Measurements from ENCODE around the gene LARGE1. TPM values are rescaled to one million over a fixed set of nuclear protein-coding genes. Genes with fewer than 3 reads are reported as not detected.
"Not testable (repeated sequence)": the region's sequence is repeated elsewhere in the genome, so short reads cannot be mapped to it uniquely, and the experiment has no call there.

LARGE1 gene
- total RNA-seq, 1 donor from 2014 or later = 2.8 TPM

DNA sequence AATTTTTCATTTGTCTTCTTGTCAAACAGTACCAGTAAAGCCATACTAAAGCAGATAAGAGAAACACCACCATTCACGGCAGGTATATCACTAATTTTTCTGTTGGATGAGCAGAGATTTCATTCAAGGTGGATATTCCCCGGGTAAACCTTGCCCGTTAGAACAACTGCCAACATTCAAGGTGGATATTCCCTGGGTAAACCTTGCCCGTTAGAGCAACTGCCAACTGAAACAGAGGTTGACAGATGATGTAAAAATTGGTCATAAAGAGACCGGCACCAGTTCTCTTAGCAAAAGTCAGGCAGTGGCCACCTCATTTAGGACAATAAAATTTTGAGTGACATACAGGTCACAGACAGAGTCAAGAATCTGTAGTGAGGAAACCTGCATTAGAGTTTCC, 438.7 kb downstream of the LARGE1 start:
- DNase-seq (ENCODE audit: low read depth, low spot score) = no peak

DNA sequence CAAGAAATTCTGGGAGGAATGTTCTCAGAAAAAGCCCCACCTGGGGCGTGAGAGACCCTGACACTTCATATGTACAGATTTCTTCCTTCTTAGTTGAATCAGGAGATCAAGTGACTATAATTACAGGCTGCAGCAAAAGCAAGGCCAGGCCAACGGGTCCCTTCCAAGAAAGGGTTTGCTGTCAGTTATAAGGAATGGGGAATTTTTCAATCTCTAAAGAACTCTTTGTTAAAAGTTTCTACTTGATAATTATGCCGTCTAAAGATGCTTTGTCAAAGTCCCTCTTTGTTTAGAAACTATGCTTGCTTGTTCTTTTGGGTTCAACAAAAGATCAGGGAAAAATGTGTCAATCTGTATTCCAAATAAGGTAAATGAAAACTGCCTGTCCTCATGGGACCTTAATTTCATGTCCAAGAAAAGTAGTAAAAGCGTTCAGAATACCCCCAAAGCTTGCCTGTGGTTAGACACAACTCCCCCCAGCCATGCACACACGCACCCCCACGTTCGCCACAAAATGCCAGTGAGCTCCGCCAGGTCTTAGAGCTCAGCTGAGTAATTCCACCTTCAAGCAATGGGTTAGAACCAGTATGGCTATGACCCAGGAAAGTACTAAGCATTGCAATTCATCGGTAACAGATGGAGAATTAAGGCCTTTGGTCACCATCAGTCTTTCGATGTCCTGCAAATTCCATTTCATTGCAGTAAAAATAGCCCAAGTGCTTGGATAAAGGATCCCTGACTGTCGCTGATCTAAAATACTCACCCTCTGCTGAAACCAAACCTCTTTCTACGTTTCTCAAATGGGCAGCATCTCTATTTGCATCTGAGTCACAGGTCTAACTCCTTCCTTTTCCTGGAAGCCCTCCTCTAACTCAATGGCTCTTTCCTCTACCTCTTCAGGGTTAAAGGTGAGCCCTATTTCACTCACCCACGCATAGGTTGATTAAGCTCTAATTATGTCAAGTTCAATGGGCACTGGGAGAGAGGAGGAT, 442.9 kb downstream of the LARGE1 start:
- DNase-seq (ENCODE audit: low read depth, low spot score) = no peak

- no peak for DNase-seq (ENCODE audit: low read depth, low spot score)
Measured at GRCh38 chr22:33476716-33477115, 443.6 kb downstream of the LARGE1 start.

DNA sequence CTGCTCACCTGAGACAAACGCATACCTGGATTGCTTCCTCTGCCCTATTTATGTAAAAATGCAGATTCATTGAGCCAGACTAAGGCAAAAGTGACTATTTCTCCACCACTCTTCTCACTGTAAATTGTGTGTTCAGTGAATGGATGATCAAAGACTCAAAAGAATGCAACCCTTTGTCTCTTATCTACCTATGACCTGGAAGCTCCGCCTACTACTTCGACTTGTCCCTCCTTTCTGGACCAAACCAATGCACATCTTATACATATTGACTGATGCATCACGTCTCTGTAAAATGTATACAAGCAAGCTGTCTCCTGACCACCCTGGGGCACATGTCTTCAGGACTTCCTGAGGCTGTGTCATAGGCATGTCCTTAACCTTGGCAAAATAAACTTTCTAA, 444.1 kb downstream of the LARGE1 start:
- DNase-seq (ENCODE audit: low read depth, low spot score) = no peak

DNA sequence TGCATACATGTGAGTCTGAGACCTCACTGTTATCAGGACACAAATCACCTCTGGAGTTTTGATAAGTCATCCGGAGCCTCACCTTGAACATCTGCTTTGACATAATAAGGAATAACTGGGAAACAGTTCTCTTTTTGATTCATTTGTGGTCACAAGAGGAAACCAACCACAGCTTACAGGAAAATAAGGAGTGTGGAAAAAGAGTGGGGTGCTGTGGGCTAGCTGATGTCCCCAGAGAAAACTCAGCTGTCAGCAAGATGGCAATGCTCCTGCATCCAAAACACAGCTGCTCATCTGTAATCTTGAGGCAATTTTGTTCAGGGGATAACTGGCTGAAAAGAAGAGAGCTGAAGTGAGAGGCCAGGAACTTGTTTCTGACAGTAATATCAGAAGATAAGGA, 445.7 kb downstream of the LARGE1 start:
- no peak for DNase-seq (ENCODE audit: low read depth, low spot score)

DNA sequence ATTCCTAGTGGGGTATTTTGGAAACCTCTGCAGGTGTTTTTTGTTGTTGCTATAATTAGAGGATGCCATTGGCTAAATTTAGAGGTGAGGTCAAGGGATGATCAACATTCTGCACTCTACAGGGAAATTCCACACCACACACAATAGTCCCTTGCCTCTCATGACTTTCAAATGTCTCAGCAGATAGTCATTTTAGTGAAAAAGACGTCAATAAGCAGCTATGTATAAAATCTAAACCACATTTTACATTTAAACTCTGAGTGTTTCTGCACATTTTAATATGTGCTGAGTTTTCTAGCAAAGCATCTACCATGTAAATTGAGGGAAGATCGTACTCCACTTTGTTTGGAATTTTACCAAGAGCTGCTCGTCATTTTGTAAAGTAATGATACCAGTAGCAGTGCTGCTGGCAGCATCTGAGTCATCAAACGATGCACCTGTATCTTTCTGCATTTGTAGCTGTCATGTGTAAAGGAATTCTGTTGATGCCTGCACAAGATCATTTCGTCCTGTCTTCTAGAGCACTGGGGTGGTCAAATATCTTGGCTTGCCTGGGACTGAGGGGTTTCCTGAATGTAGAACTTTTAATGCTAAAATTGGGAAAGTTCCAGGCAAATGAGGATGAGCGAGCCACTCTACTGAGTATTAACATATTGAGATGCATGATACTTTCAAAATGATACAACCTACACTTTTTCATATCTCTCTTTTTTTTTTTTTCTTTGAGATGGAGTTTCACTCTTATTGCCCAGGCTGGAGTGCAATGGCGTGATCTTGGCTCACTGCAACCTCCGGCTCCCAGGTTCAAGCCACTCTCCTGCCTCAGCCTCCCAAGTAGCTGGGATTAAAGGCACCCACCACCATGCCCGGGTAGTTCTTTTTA, 447.6 kb downstream of the LARGE1 start:
- no peak for DNase-seq (ENCODE audit: low read depth, low spot score)

- DNase-seq (ENCODE audit: low read depth, low spot score) = no peak
Measured at GRCh38 chr22:33470456-33470855, 449.8 kb downstream of the LARGE1 start.

DNA sequence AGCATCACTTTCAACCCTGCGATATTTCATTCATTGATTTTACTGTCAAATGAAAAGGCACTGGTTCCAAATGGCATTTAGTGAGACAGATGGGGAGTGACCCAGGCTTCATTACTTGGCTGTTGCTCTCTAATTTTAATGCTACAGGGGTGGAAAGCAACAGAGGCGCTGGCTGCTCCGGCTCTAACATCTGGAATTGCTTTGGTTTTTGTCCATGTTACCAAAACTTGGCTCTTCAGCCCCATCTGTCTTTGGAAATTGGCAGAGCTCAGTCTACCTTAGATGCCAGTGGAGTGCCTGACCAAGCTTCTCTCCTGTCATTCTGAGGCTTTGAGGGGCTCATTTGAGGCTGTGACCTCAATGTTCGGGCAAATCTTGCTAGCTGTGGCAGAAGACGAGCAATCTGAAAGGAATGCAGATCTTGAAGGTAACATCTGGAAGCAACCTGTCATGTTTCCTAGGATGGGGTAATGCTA, 452.6 kb downstream of the LARGE1 start:
- no peak for DNase-seq (ENCODE audit: low read depth, low spot score)

- no peak for DNase-seq (ENCODE audit: low read depth, low spot score)
Measured at GRCh38 chr22:33467080-33467479, 453.2 kb downstream of the LARGE1 start.

- DNase-seq (ENCODE audit: low read depth, low spot score) = no peak
Measured at GRCh38 chr22:33465554-33465953, 454.7 kb downstream of the LARGE1 start.

- DNase-seq (ENCODE audit: low read depth, low spot score) = no peak
Measured at GRCh38 chr22:33464698-33465097, 455.6 kb downstream of the LARGE1 start.

GRCh38 chr22:33461698-33462434, 458.4 kb downstream of the LARGE1 start:
- DNase-seq (ENCODE audit: low read depth, low spot score) = no peak

GRCh38 chr22:33461245-33461644, 459.0 kb downstream of the LARGE1 start:
- DNase-seq (ENCODE audit: low read depth, low spot score) = not testable (repeated sequence)

DNA sequence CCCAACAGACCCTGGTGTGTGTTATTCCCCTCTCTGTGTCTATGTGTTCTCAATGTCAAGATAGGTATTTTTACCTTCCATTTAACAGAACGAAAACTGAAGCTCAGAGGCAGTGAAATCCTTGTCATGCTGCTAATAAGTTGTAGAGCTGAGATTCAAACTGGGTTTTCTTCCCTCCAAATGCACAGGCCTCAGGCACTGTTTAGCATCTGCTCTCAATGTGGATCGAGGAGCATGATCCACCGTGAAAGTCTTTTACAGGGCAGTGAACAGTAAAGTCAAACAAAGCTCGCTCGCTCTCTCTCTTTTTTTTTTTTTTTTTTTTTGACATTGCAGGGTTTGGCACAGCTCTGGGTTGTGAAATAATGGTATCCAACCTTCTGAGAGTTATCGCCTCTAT, 461.1 kb downstream of the LARGE1 start:
- no peak for DNase-seq (ENCODE audit: low read depth, low spot score)

- DNase-seq (ENCODE audit: low read depth, low spot score) = no peak
Measured at GRCh38 chr22:33456511-33456910, 463.8 kb downstream of the LARGE1 start.

DNA sequence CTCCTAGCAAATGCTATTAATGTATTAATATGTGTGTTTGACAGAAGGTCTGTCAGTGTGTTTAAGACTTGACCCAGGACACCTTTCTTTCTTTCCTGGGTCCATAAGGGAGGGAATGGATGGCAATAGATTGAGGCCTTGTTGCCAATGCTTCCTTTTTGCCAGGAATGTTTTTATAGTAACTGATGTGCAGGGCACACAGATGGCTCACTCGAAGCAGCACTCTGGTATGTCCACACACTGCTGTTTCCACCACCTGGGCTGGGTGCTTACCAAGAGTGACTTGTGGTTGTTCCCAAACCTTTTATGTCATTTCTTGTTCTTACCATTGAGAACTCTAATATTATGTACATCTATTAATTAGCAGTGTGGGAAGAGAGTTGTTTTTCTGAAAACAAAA, 465.2 kb downstream of the LARGE1 start:
- DNase-seq (ENCODE audit: low read depth, low spot score) = no peak

DNA sequence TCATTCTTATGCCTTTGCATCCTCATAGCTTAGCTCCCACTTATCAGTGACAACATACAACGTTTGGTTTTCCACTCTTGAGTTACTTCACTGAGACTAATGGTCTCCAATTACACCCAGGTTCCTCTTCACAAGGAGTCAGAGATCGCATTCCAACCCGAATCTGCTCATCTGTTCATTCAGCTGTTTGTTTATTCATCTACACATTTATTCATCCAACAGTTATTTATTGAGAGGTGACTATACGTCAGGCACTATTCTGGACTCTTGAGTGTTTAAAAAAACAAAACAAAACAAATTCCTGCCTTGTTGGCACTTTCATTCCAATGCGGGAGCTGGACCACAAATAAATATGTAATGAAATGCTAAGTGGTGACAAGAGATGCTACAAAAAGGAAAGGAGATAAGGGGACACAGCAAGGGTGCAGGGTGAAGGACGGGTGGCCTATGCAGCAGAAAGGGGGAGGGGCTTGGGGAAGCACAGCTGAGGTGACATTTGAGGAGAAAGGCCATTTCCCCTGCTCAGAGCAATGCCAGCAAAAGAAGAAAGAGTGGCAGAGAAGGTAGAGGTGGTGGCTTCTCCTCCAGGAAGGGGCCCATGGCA, 468.3 kb downstream of the LARGE1 start:
- no peak for DNase-seq (ENCODE audit: low read depth, low spot score)

DNA sequence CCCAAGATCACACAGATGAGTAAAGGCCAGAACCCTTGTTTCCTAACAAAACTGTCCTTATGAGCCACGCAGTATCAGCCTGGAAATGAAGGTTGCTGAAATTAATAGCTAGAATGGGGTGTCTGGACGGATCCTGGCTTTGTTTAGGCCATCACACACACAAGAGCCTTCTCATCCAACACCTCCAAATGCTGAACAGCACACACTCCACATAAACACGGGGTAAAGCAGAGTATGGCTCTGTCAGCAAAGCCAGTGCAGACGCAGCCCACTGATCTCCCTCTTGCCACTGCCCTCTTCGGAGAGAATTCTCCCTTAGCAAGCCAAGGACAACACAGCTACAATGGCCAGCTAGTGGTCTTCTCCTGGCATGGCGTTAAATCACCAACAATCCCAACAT, 469.5 kb downstream of the LARGE1 start:
- no peak for DNase-seq (ENCODE audit: low read depth, low spot score)

DNA sequence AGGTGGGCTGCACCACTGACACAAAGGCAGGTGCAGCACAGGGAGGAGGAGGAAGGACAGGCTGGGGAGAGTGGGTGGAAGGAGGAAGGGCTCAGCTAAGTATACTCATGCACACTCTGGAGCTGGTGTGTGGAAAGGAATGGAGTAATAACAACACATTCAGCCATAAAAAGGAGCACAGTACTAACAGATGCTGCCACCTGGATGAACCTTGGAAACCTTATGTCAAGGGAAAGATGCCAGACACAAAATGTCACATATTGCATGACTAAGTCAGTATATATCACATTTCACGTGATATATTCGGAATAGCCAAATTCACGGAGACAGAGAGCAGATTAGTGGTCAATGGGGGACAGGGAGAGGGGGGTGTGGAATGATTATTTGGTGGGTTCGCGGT, 472.5 kb downstream of the LARGE1 start:
- DNase-seq (ENCODE audit: low read depth, low spot score) = no peak

DNA sequence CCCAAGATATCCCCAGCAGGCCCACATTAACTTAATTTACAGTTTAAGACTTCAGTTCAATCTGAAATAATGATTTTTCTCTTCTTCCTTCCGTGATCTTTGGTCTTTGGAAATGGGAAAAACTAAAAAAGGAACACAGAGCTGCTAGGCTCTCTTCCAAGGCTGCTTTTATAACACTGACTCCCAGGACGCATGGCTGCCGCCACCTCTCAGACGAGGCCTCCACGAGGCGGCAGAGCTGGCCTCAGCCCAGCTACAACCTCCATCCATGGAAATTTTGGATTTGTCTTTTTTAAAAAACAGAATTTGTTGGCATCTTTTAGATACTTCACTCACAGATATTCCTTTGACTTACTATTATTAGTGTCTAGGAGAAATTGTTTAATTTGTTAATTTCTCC, 476.6 kb downstream of the LARGE1 start:
- no peak for DNase-seq (ENCODE audit: low read depth, low spot score)

DNA sequence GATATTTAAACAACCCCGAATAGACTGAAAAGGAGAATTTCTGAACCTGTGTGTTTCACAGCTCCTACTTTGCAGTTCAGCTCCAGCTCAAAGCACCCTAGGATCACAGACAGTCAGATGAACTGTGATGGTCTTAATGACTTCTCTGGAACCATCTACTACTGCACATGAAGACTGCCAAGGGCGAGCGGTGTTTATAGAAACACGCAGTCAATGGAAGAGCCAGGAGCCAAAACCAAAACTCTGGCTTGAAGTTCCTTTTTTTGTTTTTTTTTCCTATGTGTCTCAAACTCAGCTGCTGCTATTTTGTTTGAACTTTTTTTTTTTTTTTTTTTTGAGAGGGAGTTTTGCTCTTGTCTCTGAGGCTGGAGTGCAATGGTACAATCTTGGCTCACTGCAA, 479.5 kb downstream of the LARGE1 start:
- DNase-seq (ENCODE audit: low read depth, low spot score) = no peak

All from pulmonary artery endothelial cell (primary cell).